H9 (cell line): ENCODE results near the gene PRODH. TPM values are rescaled to one million over a fixed set of nuclear protein-coding genes. Genes with fewer than 3 reads are reported as not detected.
A peak's percentile ranks its signal among the peaks of the same experiment; 100 is the strongest.

ENCODE experiments used
- DNase-seq: peaks from one replicate; pipeline ENCODE4 v3.0.0-alpha.2; 2017
- H2AFZ ChIP-seq: one replicate; pipeline ENCODE4 v1.6.1; 2013; ENCODE audit warnings: mild to moderate bottlenecking, low read length, control low read depth, moderate library complexity
- H2AK5ac ChIP-seq: 2 replicates; pipeline ENCODE4 v1.6.1; 2013; ENCODE audit warnings: low read length, control low read depth, mixed read lengths; ENCODE audit not compliant: insufficient read length
- H2BK120ac ChIP-seq: one replicate; pipeline ENCODE4 v1.6.1; 2013; ENCODE audit warnings: low read depth, mild to moderate bottlenecking, low read length, control low read depth, inconsistent platforms; ENCODE audit not compliant: poor library complexity, severe bottlenecking
- H2BK12ac ChIP-seq: 2 replicates; pipeline ENCODE4 v1.6.1; 2013; ENCODE audit warnings: low read length, control low read depth, mixed read lengths, low read depth; ENCODE audit not compliant: insufficient read length
- H2BK15ac ChIP-seq: 2 replicates; pipeline ENCODE4 v1.6.1; 2013; ENCODE audit warnings: low read depth, low read length, control low read depth
- H2BK20ac ChIP-seq: one replicate; pipeline ENCODE4 v1.6.1; 2013; ENCODE audit warnings: low read depth, mild to moderate bottlenecking, low read length, control low read depth, inconsistent platforms; ENCODE audit not compliant: poor library complexity, severe bottlenecking
- H2BK5ac ChIP-seq: 2 replicates; pipeline ENCODE4 v1.6.1; 2013; ENCODE audit warnings: low read length, control low read depth, mixed read lengths; ENCODE audit not compliant: insufficient read length
- H3K14ac ChIP-seq: 2 replicates; pipeline ENCODE4 v1.6.1; 2013; ENCODE audit warnings: low read length, control low read depth; ENCODE audit not compliant: insufficient read depth
- H3K18ac ChIP-seq: 2 replicates; pipeline ENCODE4 v1.6.1; 2013; ENCODE audit warnings: low read depth, mild to moderate bottlenecking, mixed read lengths, low read length, control low read depth; ENCODE audit not compliant: insufficient read length
- H3K23ac ChIP-seq: 2 replicates; pipeline ENCODE4 v1.6.1; 2013; ENCODE audit warnings: low read length, control low read depth, mixed read lengths, low read depth; ENCODE audit not compliant: insufficient read length
- H3K23me2 ChIP-seq: 2 replicates; pipeline ENCODE4 v1.6.1; 2013; ENCODE audit warnings: low read depth, mild to moderate bottlenecking, mixed read lengths, low read length, control low read depth; ENCODE audit not compliant: insufficient read length, poor library complexity, severe bottlenecking
- H3K27ac ChIP-seq: 2 replicates; pipeline ENCODE4 v1.5.1; 2013; ENCODE audit warnings: low read length, control low read depth, mixed read lengths, low read depth; ENCODE audit not compliant: insufficient read length
- H3K27me3 ChIP-seq: 2 replicates; pipeline ENCODE4 v1.6.1; 2013; ENCODE audit warnings: low read length, control low read depth, inconsistent platforms; ENCODE audit not compliant: insufficient read depth
- H3K4ac ChIP-seq: 2 replicates; pipeline ENCODE4 v1.6.1; 2013; ENCODE audit warnings: low read depth, mild to moderate bottlenecking, control low read depth, inconsistent platforms, low read length, moderate library complexity
- H3K4me1 ChIP-seq: 2 replicates; pipeline ENCODE4 v1.6.1; 2013; ENCODE audit warnings: low read length, control low read depth, inconsistent platforms; ENCODE audit not compliant: insufficient read depth
- H3K4me2 ChIP-seq: 2 replicates; pipeline ENCODE4 v1.6.1; 2013; ENCODE audit warnings: low read length, control low read depth, mixed read lengths; ENCODE audit not compliant: insufficient read length, insufficient read depth
- H3K56ac ChIP-seq: 2 replicates; pipeline ENCODE4 v1.6.1; 2013; ENCODE audit warnings: low read depth, mild to moderate bottlenecking, mixed read lengths, low read length, control low read depth; ENCODE audit not compliant: insufficient read length
- H3K79me1 ChIP-seq: 2 replicates; pipeline ENCODE4 v1.6.1; 2013; ENCODE audit warnings: low read depth, mild to moderate bottlenecking, moderate library complexity, low read length, control low read depth, inconsistent platforms; ENCODE audit not compliant: insufficient read depth, poor library complexity, severe bottlenecking
- H3K79me2 ChIP-seq: 2 replicates; pipeline ENCODE4 v1.6.1; 2013; ENCODE audit warnings: low read length, control low read depth, inconsistent platforms; ENCODE audit not compliant: insufficient read depth
- H3K9ac ChIP-seq: 2 replicates; pipeline ENCODE4 v1.6.1; 2013; ENCODE audit warnings: low read length, control low read depth, mixed read lengths; ENCODE audit not compliant: insufficient read length; ENCODE audit errors: extremely low read depth
- H3K9me3 ChIP-seq: one replicate; pipeline ENCODE4 v1.6.1; 2013; ENCODE audit warnings: low read depth, low read length, inconsistent platforms; ENCODE audit not compliant: control insufficient read depth
- H3T11ph ChIP-seq: one replicate; pipeline ENCODE4 v1.6.1; 2013; ENCODE audit warnings: mild to moderate bottlenecking, low read length, control low read depth, inconsistent platforms
- H4K20me1 ChIP-seq: one replicate; pipeline ENCODE4 v1.6.1; 2013; ENCODE audit not compliant: control insufficient read depth, insufficient read length, insufficient read depth
- H4K5ac ChIP-seq: 2 replicates; pipeline ENCODE4 v1.6.1; 2013; ENCODE audit warnings: low read depth, mild to moderate bottlenecking, mixed read lengths, low read length, control low read depth; ENCODE audit not compliant: insufficient read length
- H4K8ac ChIP-seq: replicated peaks from 2 replicates; pipeline ENCODE4 v1.6.1; 2013; ENCODE audit warnings: low read length, control low read depth, mixed read lengths, low read depth; ENCODE audit not compliant: insufficient read length
- H4K91ac ChIP-seq: 2 replicates; pipeline ENCODE4 v1.6.1; 2013; ENCODE audit warnings: low read depth, mild to moderate bottlenecking, moderate library complexity, mixed read lengths, low read length, control low read depth; ENCODE audit not compliant: insufficient read length
- H3K27ac Mint-ChIP-seq, 3 experiments: 2 replicates in 2 of 3; 3 replicates in 1 of 3; pipeline ENCODE4 v1.8.0; 2020 to 2021; ENCODE audit warnings: mixed read lengths in 3 of 3, mild to moderate bottlenecking in 1 of 3, moderate library complexity in 1 of 3
- H3K27me3 Mint-ChIP-seq: 2 replicates; pipeline ENCODE4 v1.8.0; 2021; ENCODE audit warnings: low read depth, mild to moderate bottlenecking, moderate library complexity, mixed read lengths
- H3K36me3 Mint-ChIP-seq, 3 experiments: 2 replicates in 2 of 3; 3 replicates in 1 of 3; pipeline ENCODE4 v1.8.0; 2020 to 2021; ENCODE audit warnings: low read depth in 3 of 3, mixed read lengths in 3 of 3; ENCODE audit not compliant: insufficient read depth in 1 of 3
- H3K4me1 Mint-ChIP-seq, 2 experiments: 2 replicates each; pipeline ENCODE4 v1.8.0; 2020; ENCODE audit warnings: mixed read lengths in 2 of 2
- H3K4me3 Mint-ChIP-seq, 2 experiments: 2 replicates in 1 of 2; 3 replicates in 1 of 2; pipeline ENCODE4 v1.8.0; 2020 to 2021; ENCODE audit warnings: mild to moderate bottlenecking in 2 of 2, mixed read lengths in 2 of 2, moderate library complexity in 1 of 2
- H3K9me3 Mint-ChIP-seq, 2 experiments: 2 replicates in 1 of 2; 3 replicates in 1 of 2; pipeline ENCODE4 v1.8.0; 2020; ENCODE audit warnings: mild to moderate bottlenecking in 2 of 2, mixed read lengths in 2 of 2, moderate library complexity in 1 of 2
- CTCF ChIP-seq: fragments of 200-600 bp; sonication (generic); conservative IDR thresholded peaks from 3 replicates; pipeline ENCODE4 v1.8.0; 2021; ENCODE audit warnings: antibody characterized with exemption, mild to moderate bottlenecking
- WGBS: extraction: QIAGEN DNeasy Blood & Tissue Kit; methylation state at CpG from one replicate; pipeline ENCODE4 v1.1.7; 2013; ENCODE audit warnings: missing lambda C conversion rate, low lambda C conversion rate, mixed read lengths; ENCODE audit not compliant: insufficient read length; ENCODE audit errors: extremely low coverage; 5-methylcytosine and 5-hydroxymethylcytosine counted together
- total RNA-seq: library from RNA; stranded (reverse); gene quantifications from 2 replicates; pipeline ENCODE4 v1.2.1, GENCODE V29; 2021

The PRODH gene
- total RNA-seq, 1 experiment from 2014 or later = 51.2 TPM

- no peak overlapping the region for H2BK12ac ChIP-seq
Measured at GRCh38 chr22:18971321-18971751, 35.2 kb upstream of the PRODH start.

More at GRCh38 chr22:18971321-18971751, 35.2 kb upstream of the PRODH start:
- Histone ChIP-seq H3T11ph (no peak overlapping the region), H3K79me2 (no peaks in the 10 kb centered on the region), H3K18ac (no peak overlapping the region), H2BK120ac (no peak overlapping the region), H2BK20ac (no peak overlapping the region), H3K27me3 (no peaks in the 10 kb centered on the region), H3K4ac (no peak overlapping the region), H3K23ac (no peak overlapping the region), H3K56ac (no peak overlapping the region), H3K9me3 (no peaks in the 10 kb centered on the region), H4K5ac (no peak overlapping the region), H4K8ac (no peak overlapping the region), H3K79me1 (no peaks in the 10 kb centered on the region), H2BK15ac (no peak overlapping the region), H4K91ac (no peak overlapping the region), H3K27ac (no peak overlapping the region), H2BK5ac (no peak overlapping the region), H3K14ac (no peak overlapping the region), H4K20me1 (no peaks in the 10 kb centered on the region), H3K9ac (no peak overlapping the region), H3K4me2 (peak overlapping the region; percentile 15), H3K23me2 (no peaks in the 10 kb centered on the region), H3K4me1 (no peaks in the 10 kb centered on the region; the same call in 1 of the 2 replicates), H2AFZ (no peak overlapping the region), H2AK5ac (no peak overlapping the region)
- peaks cover 6 to 12% of the 10 kb centered on the region in 2 experiments for H3K4me1 Mint-ChIP-seq
- H3K36me3 Mint-ChIP-seq = peaks cover 0 to 2% (median under 1%) of the 10 kb centered on the region in 3 experiments; a peak in 2 of 7 replicates
- DNase-seq = no peak
- peak overlapping the region; percentile 71 to 77; a peak in 4 of 5 replicates for H3K4me3 Mint-ChIP-seq
- H3K27ac Mint-ChIP-seq = no peak overlapping the region
- H3K27me3 Mint-ChIP-seq = peaks cover 8% of the 10 kb centered on the region
- no CpG with 5 or more reads among the region's 19 CpGs for WGBS
- no peak for TF ChIP-seq CTCF
- H3K9me3 Mint-ChIP-seq = no peaks in the 10 kb centered on the region
